Transverse colon (tissue), 3 donors: Measurements from ENCODE around the gene PLXNA2.

Experiments
- CTCF ChIP-seq, 5 experiments: fragments of 200-600 bp in 3 of 5; fragments of 450-650 bp in 2 of 5; sonication (generic) in 3 of 5; IDR thresholded peaks; 1 replicate in 2 of 5; 2 replicates in 3 of 5; pipeline ENCODE4 v1.5.1; 2016 to 2017; ENCODE audit warnings: antibody characterized with exemption in 5 of 5, inconsistent platforms in 3 of 5, mild to moderate bottlenecking in 2 of 5, moderate library complexity in 1 of 5
- POLR2A ChIP-seq: fragments of 450-650 bp; IDR thresholded peaks from one replicate; pipeline ENCODE4 v1.6.1; 2016; ENCODE audit warnings: antibody characterized with exemption, mild to moderate bottlenecking, moderate library complexity

- TF ChIP-seq CTCF (IDR thresholded peaks at IDR 0.05) = no peak
- TF ChIP-seq POLR2A = no peak
Observed at GRCh38 chr1:208205216-208206013, 38.8 kb downstream of the PLXNA2 start.
